K562 (cell line): Measurements from ENCODE around the gene DNAJC15. TPM values are rescaled to one million over a fixed set of nuclear protein-coding genes. Genes with fewer than 3 reads are reported as not detected.

Source experiments
- ATAC-seq: fragments of 200-7000 bp; cut with Tn5 transposase; 3 replicates; pipeline ENCODE4 v1.9.1; 2020; ENCODE audit warnings: moderate library complexity
- BruUV-seq: library from RNA; stranded (reverse); fragments of 400-500 nt; replicated peaks from 2 replicates; lab custom pipeline; 2021; lab: Mats Ljungman, UMichigan
- CTCF ChIA-PET: fragments of 300-600 bp; formaldehyde crosslinking; extraction: SDS; loops from one replicate; lab custom pipeline; 2021; ENCODE audit warnings: low intra/inter-chr PET ratio; lab: Yijun Ruan, JAX
- POLR2A ChIA-PET: fragments of 300-600, 350-650 bp; sonication (Branson Sonifier 250); formaldehyde crosslinking; extraction: SDS; loops from one replicate; lab custom pipeline; 2021; ENCODE audit warnings: antibody characterized with exemption, inconsistent platforms; lab: Yijun Ruan, JAX
- DNase-seq, 4 experiments: peaks; one replicate each; pipeline versions ENCODE4 v3.0.0 to v3.0.0-alpha.2; 2011 to 2018; ENCODE audit warnings: low spot score in 3 of 4, mixed read lengths in 3 of 4; ENCODE audit errors: extremely low read depth in 1 of 4
- FAIRE-seq: peaks from 2 replicates; lab custom pipeline; 2011; peaks lifted over from hg19 to GRCh38; lab: Jason Lieb, UNC
- H2AFZ ChIP-seq: 2 replicates; pipeline ENCODE4 v1.6.0; 2011; ENCODE audit warnings: low read depth, low read length, control low read depth, inconsistent platforms
- H3K27ac ChIP-seq: fragments of 200-600 bp; 3 replicates; pipeline ENCODE4 v1.8.0; 2011; ENCODE audit warnings: low read depth, mild to moderate bottlenecking, control low read depth, inconsistent platforms, low read length, moderate library complexity, mixed read lengths; ENCODE audit errors: extremely low read depth
- H3K27me3 ChIP-seq, 2 experiments: fragments of 300-600 bp in 1 of 2; 2 replicates in 1 of 2; 3 replicates in 1 of 2; pipeline versions ENCODE4 v1.6.0 to v1.8.0; 2011; ENCODE audit warnings: inconsistent platforms in 2 of 2, low read length in 2 of 2, mild to moderate bottlenecking in 1 of 2, mixed read lengths in 1 of 2, moderate library complexity in 1 of 2; ENCODE audit not compliant: control insufficient read depth in 2 of 2, insufficient read depth in 2 of 2
- H3K36me3 ChIP-seq: fragments of 300-600 bp; 3 replicates; pipeline ENCODE4 v1.8.0; 2011; ENCODE audit warnings: mild to moderate bottlenecking, low read length, inconsistent platforms; ENCODE audit not compliant: control insufficient read depth, insufficient read depth
- H3K4me1 ChIP-seq, 2 experiments: fragments of 200-600 bp in 1 of 2; replicated peaks in 1 of 2; 2 replicates in 1 of 2; 3 replicates in 1 of 2; pipeline versions ENCODE4 v1.5.1 to v1.8.0; 2011; ENCODE audit warnings: inconsistent platforms in 2 of 2, low read length in 2 of 2, mild to moderate bottlenecking in 1 of 2, mixed read lengths in 1 of 2, moderate library complexity in 1 of 2; ENCODE audit not compliant: control insufficient read depth in 2 of 2, insufficient read depth in 2 of 2
- H3K4me2 ChIP-seq: 2 replicates; pipeline ENCODE4 v1.6.1; 2011; ENCODE audit warnings: low read length, control low read depth, inconsistent platforms, mixed read lengths; ENCODE audit not compliant: insufficient read depth
- H3K4me3 ChIP-seq: fragments of 200-600 bp; sonication (generic), shearing (Covaris generic); 2 replicates; pipeline ENCODE4 v1.5.1; 2016; ENCODE audit warnings: control low read depth, inconsistent platforms
- H3K79me2 ChIP-seq: fragments of 200-600 bp; 3 replicates; pipeline ENCODE4 v1.8.0; 2011; ENCODE audit warnings: low read length, inconsistent platforms; ENCODE audit not compliant: control insufficient read depth, insufficient read depth
- H3K9ac ChIP-seq, 2 experiments: 2 replicates each; pipeline versions ENCODE4 v1.6.0 to v1.6.1; 2011; ENCODE audit warnings: low read depth in 2 of 2, low read length in 2 of 2, control low read depth in 1 of 2, inconsistent platforms in 1 of 2, mild to moderate bottlenecking in 1 of 2, mixed read lengths in 1 of 2; ENCODE audit not compliant: insufficient read depth in 1 of 2
- H3K9me1 ChIP-seq: one replicate; pipeline ENCODE4 v1.6.0; 2011; ENCODE audit warnings: inconsistent platforms, mild to moderate bottlenecking, low read length, moderate library complexity; ENCODE audit not compliant: control insufficient read depth, insufficient read depth
- H3K9me3 ChIP-seq: replicated peaks from 2 replicates; pipeline ENCODE4 v1.5.1; 2011; ENCODE audit warnings: low read depth, low read length, inconsistent platforms; ENCODE audit not compliant: control insufficient read depth, insufficient read depth
- H4K20me1 ChIP-seq: replicated peaks from 2 replicates; pipeline ENCODE4 v1.6.1; 2011; ENCODE audit warnings: low read length, inconsistent platforms, mixed read lengths; ENCODE audit not compliant: control insufficient read depth, insufficient read depth
- ARHGAP35 ChIP-seq: fragments of 450-650 bp; IDR thresholded peaks from 2 replicates; pipeline ENCODE4 v1.6.1; 2018; ENCODE audit not compliant: partially characterized antibody
- DACH1 ChIP-seq: fragments of 450-650 bp; IDR thresholded peaks from 2 replicates; pipeline ENCODE4 v1.6.1; 2018; ENCODE audit not compliant: partially characterized antibody
- EP300 ChIP-seq: IDR thresholded peaks from 2 replicates; pipeline ENCODE4 v1.6.1; 2012; ENCODE audit warnings: low read length, improper control_type of control experiment
- FOXM1 ChIP-seq, 2 experiments: fragments of 450-650 bp in 1 of 2; sonication (generic) in 1 of 2; formaldehyde crosslinking in 1 of 2; IDR thresholded peaks; 2 replicates each; pipeline versions ENCODE4 v1.6.1 to v1.9.0; 2017 to 2022; ENCODE audit warnings: low read depth in 2 of 2, mild to moderate bottlenecking in 2 of 2, missing genetic modification reagents in 1 of 2, moderate library complexity in 1 of 2
- POLR2A ChIP-seq: fragments of 450-650 bp; conservative IDR thresholded peaks from 2 replicates; pipeline ENCODE4 v1.6.1; 2016
- WGBS: fragments of 100-300 bp; shearing (Covaris generic); methylation state at CpG from one replicate; pipeline ENCODE4 v1.1.6; 2016; ENCODE audit warnings: low coverage, mixed read lengths; ENCODE audit not compliant: insufficient coverage; ENCODE audit errors: missing lambda C conversion rate; 5-methylcytosine and 5-hydroxymethylcytosine counted together
- in situ Hi-C: fragments of 300-500 bp; cut with MboI; formaldehyde crosslinking; loops from 4 replicates; pipeline ENCODE4 v1.15.0; 2018; ENCODE audit warnings: inconsistent platforms, mixed read lengths
- intact Hi-C: fragments of 100-400 bp; cut with micrococcal nuclease; formaldehyde crosslinking; loops from 2 replicates; pipeline ENCODE4 v1.14.2; 2022
- polyA plus RNA-seq, 8 experiments: library from polyadenylated mRNA; depleted of rRNA in 4 of 8; stranded (reverse) in 5 of 8; unstranded in 3 of 8; fragments of >200 nt; fragmentation: Nextera tagmentation in 2 of 8; fragmentation: Illumina TruSeq in 1 of 8; extraction: Ambion mirVana in 2 of 8; extraction: Trizol in 1 of 8; gene quantifications; 2 replicates each; pipeline versions ENCODE4 v1.2.1 to v1.2.3, GENCODE V29; 2011 to 2014; ENCODE audit warnings: inconsistent platforms in 1 of 8, missing spikeins in 1 of 8
- total RNA-seq, 7 experiments: library from RNA; depleted of rRNA in 6 of 7; stranded (reverse); fragments of >200 nt in 6 of 7; fragmentation: Illumina TruSeq in 2 of 7; extraction: Trizol in 2 of 7; gene quantifications; 2 replicates each; pipeline versions ENCODE4 v1.2.1 to v1.2.3, GENCODE V29; 2011 to 2021; ENCODE audit warnings: low replicate concordance in 1 of 7
- TF ChIP-seq, protein P1 (sequence below), 2 experiments: fragments of 450-650 bp in 1 of 2; sonication (generic) in 1 of 2; formaldehyde crosslinking in 1 of 2; IDR thresholded peaks in 1 of 2; conservative IDR thresholded peaks in 1 of 2; 2 replicates each; pipeline versions ENCODE4 v1.6.1 to v1.8.1; 2016 to 2023; ENCODE audit warnings: mild to moderate bottlenecking in 2 of 2, moderate library complexity in 2 of 2, inconsistent platforms in 1 of 2, missing genetic modification reagents in 1 of 2

Gene DNAJC15
- total and polyA plus RNA-seq, 9 of the 15 experiments (the other 6 are each of a cell fraction or from before 2014, with no cell fraction given), result 0.47 to 3.8 (median 1.0) TPM

DNA sequence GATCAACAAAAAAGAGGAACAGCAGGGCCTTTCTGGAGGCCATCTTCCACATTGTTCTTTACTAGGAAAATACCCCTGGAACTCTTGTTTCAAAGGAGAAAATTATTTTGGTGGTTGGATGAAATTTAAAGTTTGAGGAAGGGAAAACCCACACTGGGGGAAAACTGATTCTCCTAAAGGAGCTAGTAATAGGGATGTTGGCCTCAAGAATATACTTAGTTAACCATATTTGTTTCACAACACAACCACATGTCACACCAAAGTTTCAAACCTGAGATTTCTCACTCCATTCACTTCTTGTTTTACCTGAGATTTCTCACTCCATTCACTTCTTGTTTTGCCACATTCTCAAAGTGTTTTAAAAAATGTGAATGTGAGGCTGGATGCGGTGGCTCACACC lies 28.5 kb upstream of the DNAJC15 start:
- no peak overlapping the region for H3K4me3 ChIP-seq
- no TSS peak for BruUV-seq
- peaks cover 2 to 4% of the 10 kb centered on the region in 2 experiments; a peak in 3 of 5 replicates for H3K27me3 ChIP-seq
- ChIA-PET POLR2A (no interaction called here), CTCF (no interaction called here)
- H3K9me1 ChIP-seq, result no peaks in the 10 kb centered on the region
- TF ChIP-seq DACH1 (no peak), FOXM1 (IDR thresholded peaks at IDR 0.05; ENCODE audit: low read depth) (no peak), FOXM1 (CRISPR knock-in tag; IDR thresholded peaks at IDR 0.05; ENCODE audit: low read depth) (no peak), POLR2A (no peak), ARHGAP35 (no peak)
- no peak overlapping the region for H3K27ac ChIP-seq
- no peak overlapping the region for H2AFZ ChIP-seq
- no peak overlapping the region for H3K9ac ChIP-seq
- in situ Hi-C loops, result no loop called here
- H4K20me1 ChIP-seq, result no peaks in the 10 kb centered on the region
- FAIRE-seq, result no peak
- ATAC-seq, result no peak
- peaks cover 0 to 5% of the 10 kb centered on the region in 2 experiments; a peak in 3 of 5 replicates for H3K4me1 ChIP-seq
- no peaks in the 10 kb centered on the region for H3K9me3 ChIP-seq
- intact Hi-C loops, result no loop called here
- H3K79me2 ChIP-seq, result no peaks in the 10 kb centered on the region
- no peak for DNase-seq
- WGBS, result 0% methylated on average over 1 of the region's 1 CpG
- H3K36me3 ChIP-seq, result no peaks in the 10 kb centered on the region
- H3K4me2 ChIP-seq, result no peak overlapping the region

DNA sequence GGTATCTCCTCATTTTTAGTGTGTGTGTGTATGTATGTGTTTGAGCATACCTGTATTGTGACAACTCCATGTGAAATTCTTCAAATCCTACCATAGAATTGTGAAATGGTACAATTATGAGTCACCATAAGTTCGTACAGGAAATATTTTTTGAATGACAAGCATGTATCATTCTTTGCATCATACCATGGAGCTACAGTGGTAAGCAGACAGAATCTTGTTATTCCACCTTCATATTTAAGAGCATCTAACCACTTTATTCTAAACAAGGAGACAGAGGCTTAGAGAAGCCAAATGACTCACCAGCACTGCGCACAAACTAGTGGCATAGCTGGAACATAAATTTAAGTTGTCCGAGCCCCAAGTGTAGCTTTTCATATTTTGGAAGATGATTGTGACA lies 26.8 kb upstream of the DNAJC15 start:
- BruUV-seq, result no TSS peak
- intact Hi-C loops, result no loop called here
- DNase-seq (no peak), FAIRE-seq (no peak), ATAC-seq (no peak)
- H3K79me2 ChIP-seq, result no peaks in the 10 kb centered on the region
- CTCF ChIA-PET, result no interaction called here
- no peak overlapping the region for H3K9ac ChIP-seq
- no peak overlapping the region for H3K4me2 ChIP-seq
- no peaks in the 10 kb centered on the region for H3K36me3 ChIP-seq
- TF ChIP-seq, protein P1, sequence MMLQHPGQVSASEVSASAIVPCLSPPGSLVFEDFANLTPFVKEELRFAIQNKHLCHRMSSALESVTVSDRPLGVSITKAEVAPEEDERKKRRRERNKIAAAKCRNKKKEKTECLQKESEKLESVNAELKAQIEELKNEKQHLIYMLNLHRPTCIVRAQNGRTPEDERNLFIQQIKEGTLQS (IDR thresholded peaks at IDR 0.05), result peak; percentile 21; the same call in 1 of the 2 replicates
- TF ChIP-seq, protein P1 (CRISPR knock-in tag; conservative IDR thresholded peaks at IDR 0.05), result no peak
- no peak for TF ChIP-seq EP300
- H3K4me1 ChIP-seq, result peaks cover 0 to 5% of the 10 kb centered on the region in 2 experiments; a peak in 3 of 5 replicates
- H3K9me3 ChIP-seq, result no peaks in the 10 kb centered on the region
- H3K27ac ChIP-seq, result no peak overlapping the region
- peaks cover 2 to 4% of the 10 kb centered on the region in 2 experiments; a peak in 2 of 5 replicates for H3K27me3 ChIP-seq
- H3K9me1 ChIP-seq, result no peaks in the 10 kb centered on the region
- no peak overlapping the region for H3K4me3 ChIP-seq
- in situ Hi-C loops, result no loop called here
- H4K20me1 ChIP-seq, result no peaks in the 10 kb centered on the region
- no peak overlapping the region for H2AFZ ChIP-seq
- POLR2A ChIA-PET, result no interaction called here
- WGBS, result 2% methylated on average over 3 of the region's 3 CpGs
